ENCODE measurements around the gene NFE2L2.
"Not testable (repeated sequence)": the region's sequence is repeated elsewhere in the genome, so short reads cannot be mapped to it uniquely, and the experiment has no call there.

The NFE2L2 gene

DNA sequence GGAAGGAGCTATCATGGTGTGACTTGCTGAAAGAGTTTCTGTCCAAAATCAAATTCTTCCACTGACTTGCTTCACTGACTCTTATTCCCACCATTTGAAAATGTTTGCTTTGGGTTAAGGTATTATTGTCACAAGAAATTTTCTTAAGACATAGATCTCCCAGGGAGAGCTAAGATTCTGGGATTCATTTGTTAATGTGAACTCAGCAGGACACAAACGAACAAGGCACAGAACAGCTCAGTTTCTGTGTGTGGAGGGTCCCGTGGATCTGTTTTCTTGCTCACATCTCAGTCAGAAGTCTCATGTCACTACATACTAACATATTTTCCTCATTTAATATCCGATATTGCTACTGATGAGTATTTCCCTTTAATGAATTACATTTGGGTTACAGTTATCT is 60.1 kb downstream of the NFE2L2 start:
- DNase-seq (ENCODE audit: low spot score) (no peak), FAIRE-seq (no peak)

DNA sequence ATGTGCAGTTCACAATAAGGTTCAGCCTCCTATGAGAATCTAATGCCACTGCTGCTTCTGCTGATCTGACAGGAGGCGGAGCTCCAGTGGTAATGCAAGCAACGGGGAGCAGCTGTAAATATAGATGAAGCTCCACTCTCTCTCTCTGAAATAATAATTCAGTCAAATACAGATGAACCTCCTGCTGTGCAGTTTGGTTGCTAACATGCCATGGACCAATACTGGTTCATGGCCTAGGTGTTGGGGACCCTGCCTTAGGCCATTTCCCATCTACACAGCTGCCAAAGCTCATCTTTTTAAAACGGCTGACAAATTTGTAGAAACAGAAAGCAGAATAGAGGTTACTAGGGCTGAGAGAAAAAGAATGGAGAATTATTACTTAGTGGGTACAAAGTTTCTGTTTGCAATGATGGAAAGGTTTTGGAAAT is 62.6 kb downstream of the NFE2L2 start:
- no peak for FAIRE-seq

GRCh38 chr2:177200419-177200818 is 64.1 kb downstream of the NFE2L2 start:
- not testable (repeated sequence) for FAIRE-seq; DNase-seq (ENCODE audit: low spot score)

More for the DNA sequence above, 62.6 kb downstream of the NFE2L2 start:
- no peak for DNase-seq (ENCODE audit: low spot score)

GRCh38 chr2:177195194-177195593 is 69.3 kb downstream of the NFE2L2 start:
- DNase-seq (ENCODE audit: low spot score) (no peak), FAIRE-seq (no peak)

- no peak for FAIRE-seq
- DNase-seq (ENCODE audit: low spot score), result no peak
Measured at GRCh38 chr2:177193240-177193639, 71.3 kb downstream of the NFE2L2 start.

DNA sequence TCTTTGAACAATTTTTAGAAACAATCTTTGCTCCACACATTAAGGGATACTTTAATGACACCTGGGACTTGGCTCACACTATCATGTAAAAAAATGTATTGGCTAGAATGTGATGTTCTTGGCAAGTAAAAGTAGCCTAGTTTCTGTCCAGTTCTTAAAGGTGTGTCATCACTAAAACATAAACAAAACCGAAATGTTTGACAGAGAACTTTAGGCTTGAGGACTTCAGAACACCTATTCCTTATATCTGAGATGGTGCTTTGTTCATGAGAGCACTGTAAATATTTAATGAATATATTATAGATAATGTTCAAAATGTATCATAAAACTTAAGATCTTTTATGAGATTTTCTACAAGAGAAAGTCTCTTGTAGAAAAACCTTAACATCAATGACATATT is 71.7 kb downstream of the NFE2L2 start:
- no peak for FAIRE-seq

DNA sequence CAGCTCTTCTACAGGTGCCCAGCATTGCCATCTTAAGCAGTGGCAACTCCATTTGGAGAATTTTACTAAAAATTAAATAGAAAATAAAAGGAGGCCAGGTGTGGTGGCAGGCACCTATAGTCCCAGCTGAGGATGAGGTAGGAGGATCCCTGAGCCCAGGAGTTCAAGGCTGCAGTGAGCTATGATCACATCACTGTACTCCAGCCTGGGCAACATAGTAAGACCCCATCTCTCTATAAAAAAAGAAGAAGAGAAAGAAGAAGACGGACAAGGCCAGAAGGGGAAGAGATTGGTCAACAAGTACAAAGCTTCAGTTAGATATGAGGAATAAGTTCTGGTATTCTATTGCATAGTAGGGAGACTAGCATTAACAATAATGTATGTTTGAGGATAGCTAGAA is 73.6 kb downstream of the NFE2L2 start:
- FAIRE-seq (no peak), DNase-seq (ENCODE audit: low spot score) (no peak)

More for the DNA sequence above, 71.7 kb downstream of the NFE2L2 start:
- no peak for DNase-seq (ENCODE audit: low spot score)

GRCh38 chr2:177188482-177189469 is 75.8 kb downstream of the NFE2L2 start:
- FAIRE-seq (no peak), DNase-seq (ENCODE audit: low spot score) (no peak)

DNA sequence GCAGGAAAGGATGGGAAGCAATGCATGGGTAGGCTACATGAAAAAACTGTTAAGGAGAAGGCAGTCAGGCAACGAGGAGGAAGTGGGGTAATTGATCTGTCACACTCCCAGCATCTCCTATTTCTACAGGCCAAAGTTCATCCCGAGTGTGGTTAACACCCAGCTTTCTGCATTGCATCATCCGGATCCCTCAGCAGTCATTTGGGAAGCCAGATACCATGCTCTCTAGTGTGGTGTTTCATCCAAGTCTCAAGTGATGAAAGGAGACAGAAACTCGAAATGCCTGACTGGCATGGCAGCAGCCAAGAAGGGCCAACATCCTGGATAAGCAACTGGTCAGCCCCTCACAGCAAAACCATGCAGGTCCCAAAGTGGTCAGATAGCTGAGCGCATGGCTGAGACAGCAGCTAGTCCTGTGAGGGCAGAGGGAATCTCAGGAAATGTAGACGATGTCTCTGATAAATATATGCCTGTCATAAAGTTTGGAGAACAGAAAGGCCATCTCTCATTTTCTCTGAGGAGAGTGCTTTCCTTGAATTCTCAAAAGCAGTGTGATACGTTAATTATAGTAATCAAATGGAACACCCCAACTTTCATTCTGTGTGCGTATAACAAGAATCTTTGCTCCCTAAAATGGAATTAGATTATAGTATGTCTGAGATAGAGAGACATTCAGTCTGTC is 76.8 kb downstream of the NFE2L2 start:
- no peak for DNase-seq (ENCODE audit: low spot score)
- no peak for FAIRE-seq

DNA sequence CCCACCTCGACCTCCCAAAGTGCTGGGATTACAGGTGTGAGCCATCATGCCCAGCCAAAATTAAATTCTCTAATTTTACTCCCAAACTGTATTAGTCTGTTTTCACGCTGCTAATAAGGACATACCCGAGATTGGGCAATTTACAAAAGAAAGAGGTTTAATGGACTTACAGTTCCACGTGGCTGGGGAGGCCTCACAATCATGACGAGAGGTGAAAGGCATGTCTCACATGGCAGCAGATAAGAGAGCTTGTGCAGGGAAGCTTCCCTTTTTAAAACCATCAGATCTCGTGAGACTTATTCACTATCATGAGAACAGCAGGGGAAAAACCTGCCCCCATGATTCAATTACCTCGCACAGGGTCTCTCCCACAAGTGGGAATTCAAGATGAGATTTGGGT is 78.5 kb downstream of the NFE2L2 start:
- not testable (repeated sequence) for FAIRE-seq; DNase-seq (ENCODE audit: low spot score)

DNA sequence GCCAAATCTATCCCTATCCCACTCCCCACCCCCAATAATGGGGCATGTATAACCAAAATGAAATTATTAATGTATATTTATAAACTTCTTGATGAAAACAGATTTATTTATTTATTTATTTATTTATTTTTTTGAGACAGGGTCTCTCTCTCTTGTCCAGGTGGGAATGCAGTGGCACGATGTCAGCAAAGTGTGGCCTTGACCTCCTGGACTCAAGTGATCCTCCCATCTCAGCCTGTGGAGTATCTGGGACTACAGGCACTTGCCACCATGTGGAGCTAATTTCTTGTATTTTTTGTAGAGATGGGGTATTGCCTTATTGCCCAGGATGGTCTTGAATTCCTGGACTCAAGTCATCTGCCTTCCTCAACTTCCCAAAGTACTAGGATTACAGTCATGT is 79.9 kb downstream of the NFE2L2 start:
- FAIRE-seq, result no peak
- no peak for DNase-seq (ENCODE audit: low spot score)

DNA sequence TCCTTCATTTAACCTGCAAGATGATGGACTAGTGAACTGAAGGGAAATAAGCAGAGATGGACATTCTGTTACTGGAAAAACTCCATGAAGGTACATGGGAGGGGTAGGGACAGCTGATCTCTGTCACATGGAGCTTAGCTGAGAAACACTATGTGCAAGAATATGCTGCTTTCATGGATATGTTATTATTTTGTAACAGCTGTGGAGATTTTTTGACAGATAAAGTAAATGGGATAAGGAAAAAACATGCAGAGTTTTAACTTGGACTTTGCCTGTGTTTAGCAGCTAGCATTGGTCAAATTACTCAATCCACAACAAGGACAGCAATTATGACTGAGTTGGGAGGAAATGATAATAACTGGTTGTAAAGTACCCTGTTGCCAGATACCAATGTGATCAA is 80.7 kb downstream of the NFE2L2 start:
- FAIRE-seq (no peak), DNase-seq (ENCODE audit: low spot score) (no peak)
